ENCODE results near the gene JAK1. TPM values are rescaled to one million over a fixed set of nuclear protein-coding genes. Genes with fewer than 3 reads are reported as not detected.
A peak's percentile ranks its signal among the peaks of the same experiment; 100 is the strongest.

The JAK1 gene
- total and polyA plus RNA-seq, 2 experiments from 2014 or later = 24.9 to 41.3 TPM

DNA sequence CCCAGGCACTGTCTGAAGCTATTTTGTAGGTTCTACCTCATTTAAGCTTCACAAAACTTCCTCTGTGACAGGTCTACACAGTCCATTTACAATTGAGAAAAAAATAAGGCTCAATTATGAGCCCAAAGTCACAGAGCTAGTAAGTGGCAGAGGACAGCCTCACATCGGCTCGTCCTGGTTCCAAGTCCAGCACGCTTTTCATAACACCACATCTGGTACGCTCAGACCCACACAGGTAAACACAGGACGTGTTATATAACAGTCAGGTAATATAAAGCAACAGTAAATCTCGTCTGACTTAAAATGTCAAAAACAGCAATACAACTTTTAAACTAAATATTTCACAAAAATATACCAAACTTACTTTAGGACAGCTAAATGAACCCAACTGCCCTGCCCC, 13.1 kb downstream of the JAK1 start:
- TF ChIP-seq, protein P1, sequence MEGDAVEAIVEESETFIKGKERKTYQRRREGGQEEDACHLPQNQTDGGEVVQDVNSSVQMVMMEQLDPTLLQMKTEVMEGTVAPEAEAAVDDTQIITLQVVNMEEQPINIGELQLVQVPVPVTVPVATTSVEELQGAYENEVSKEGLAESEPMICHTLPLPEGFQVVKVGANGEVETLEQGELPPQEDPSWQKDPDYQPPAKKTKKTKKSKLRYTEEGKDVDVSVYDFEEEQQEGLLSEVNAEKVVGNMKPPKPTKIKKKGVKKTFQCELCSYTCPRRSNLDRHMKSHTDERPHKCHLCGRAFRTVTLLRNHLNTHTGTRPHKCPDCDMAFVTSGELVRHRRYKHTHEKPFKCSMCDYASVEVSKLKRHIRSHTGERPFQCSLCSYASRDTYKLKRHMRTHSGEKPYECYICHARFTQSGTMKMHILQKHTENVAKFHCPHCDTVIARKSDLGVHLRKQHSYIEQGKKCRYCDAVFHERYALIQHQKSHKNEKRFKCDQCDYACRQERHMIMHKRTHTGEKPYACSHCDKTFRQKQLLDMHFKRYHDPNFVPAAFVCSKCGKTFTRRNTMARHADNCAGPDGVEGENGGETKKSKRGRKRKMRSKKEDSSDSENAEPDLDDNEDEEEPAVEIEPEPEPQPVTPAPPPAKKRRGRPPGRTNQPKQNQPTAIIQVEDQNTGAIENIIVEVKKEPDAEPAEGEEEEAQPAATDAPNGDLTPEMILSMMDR (IDR thresholded peaks at IDR 0.05; ENCODE audit: low read depth, low read length) = no peak
- no peak overlapping the region for H3K27ac ChIP-seq
- H3K4me1 ChIP-seq (ENCODE audit: low read depth) = peaks cover 7% of the 10 kb centered on the region
- H3K9me3 ChIP-seq (ENCODE audit: low read depth) = no peaks in the 10 kb centered on the region
- no peak overlapping the region for H3K4me3 ChIP-seq
- no peaks in the 10 kb centered on the region for H3K36me3 ChIP-seq
- no peaks in the 10 kb centered on the region for H3K27me3 ChIP-seq
- no peak for DNase-seq (ENCODE audit: low read depth in 1 of 2, low spot score in 1 of 2)

DNA sequence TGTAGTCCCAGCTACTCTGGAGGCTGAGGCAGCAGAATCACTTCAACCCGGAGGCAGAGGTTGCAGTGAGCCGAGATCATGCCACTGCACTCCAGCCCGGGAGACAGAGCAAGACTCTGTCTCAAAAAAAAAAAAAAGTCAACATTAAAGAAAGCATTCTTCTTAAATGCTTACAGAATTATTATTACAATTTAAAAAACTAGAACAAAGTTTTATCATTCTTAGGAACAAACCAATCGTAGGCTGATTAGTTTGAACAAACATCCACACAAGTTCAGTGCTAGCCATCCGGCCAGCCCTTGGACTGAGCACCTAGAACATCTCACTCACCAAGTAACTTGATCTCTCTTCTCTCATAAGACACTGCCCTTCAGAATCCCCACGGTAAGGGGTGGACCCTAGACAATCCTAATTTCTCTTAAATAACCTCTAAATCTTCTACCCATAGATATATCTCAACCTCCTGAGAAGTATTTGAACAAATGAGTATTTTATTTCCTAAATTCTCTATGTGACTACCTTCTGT, 16.0 kb downstream of the JAK1 start:
- Histone ChIP-seq H3K4me3 (no peak overlapping the region), H3K9me3 (ENCODE audit: low read depth) (no peaks in the 10 kb centered on the region), H3K36me3 (no peaks in the 10 kb centered on the region), H3K27me3 (no peaks in the 10 kb centered on the region), H3K4me1 (ENCODE audit: low read depth) (peaks cover 7% of the 10 kb centered on the region), H3K27ac (no peak overlapping the region)
- DNase-seq (ENCODE audit: low read depth in 1 of 2, low spot score in 1 of 2) = no peak
- TF ChIP-seq, protein P1 (IDR thresholded peaks at IDR 0.05; ENCODE audit: low read depth, low read length) = no peak

DNA sequence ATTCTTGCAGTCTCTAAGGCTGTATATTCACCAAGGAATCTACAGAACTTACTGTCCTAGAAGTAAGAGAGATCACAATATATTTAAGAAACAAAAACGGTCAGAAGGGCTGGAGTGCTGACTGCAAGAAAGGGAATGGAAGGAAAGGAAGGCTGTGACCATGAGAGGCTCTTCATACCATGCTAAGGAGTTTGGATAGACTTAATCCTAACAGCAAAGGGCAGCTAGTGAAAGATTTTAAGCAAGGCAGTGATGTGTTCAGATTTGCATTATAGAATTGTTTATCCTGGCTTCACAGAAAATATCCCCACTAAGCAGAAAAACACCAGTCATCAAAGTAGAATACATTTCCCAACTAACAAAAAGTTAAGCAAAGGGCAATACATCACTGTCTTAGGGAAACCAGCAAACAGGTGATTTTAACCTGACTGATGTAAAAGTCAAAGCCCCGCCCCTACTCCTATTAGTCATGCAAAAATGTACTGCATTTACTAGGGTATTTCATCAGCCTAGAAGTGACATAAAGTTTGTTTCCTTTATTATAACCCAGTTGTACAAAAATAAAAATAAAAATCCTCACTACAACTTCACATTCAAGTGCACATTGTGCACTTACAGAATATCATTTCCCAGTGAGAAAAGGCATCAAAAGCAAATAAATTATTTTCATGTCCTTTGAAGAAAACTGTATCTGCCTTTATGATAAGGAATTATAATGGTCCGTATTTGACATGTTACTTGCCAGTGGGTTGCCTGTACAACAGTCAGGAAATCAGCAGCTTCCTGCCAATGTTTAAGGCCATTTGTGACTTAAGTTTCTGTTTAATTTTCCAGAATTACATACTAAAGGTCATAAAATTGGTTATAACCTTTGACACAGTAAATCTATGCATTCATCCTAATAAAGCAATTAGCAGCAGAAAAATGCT, 17.2 kb downstream of the JAK1 start:
- Histone ChIP-seq H3K4me1 (ENCODE audit: low read depth) (peaks cover 7% of the 10 kb centered on the region), H3K4me3 (no peak overlapping the region), H3K27ac (no peak overlapping the region), H3K36me3 (no peaks in the 10 kb centered on the region), H3K9me3 (ENCODE audit: low read depth) (no peaks in the 10 kb centered on the region), H3K27me3 (no peaks in the 10 kb centered on the region)
- DNase-seq (ENCODE audit: low read depth in 1 of 2, low spot score in 1 of 2) = peak in 1 of 2 donors; percentile 34
- TF ChIP-seq, protein P1 (IDR thresholded peaks at IDR 0.05; ENCODE audit: low read depth, low read length) = no peak

DNA sequence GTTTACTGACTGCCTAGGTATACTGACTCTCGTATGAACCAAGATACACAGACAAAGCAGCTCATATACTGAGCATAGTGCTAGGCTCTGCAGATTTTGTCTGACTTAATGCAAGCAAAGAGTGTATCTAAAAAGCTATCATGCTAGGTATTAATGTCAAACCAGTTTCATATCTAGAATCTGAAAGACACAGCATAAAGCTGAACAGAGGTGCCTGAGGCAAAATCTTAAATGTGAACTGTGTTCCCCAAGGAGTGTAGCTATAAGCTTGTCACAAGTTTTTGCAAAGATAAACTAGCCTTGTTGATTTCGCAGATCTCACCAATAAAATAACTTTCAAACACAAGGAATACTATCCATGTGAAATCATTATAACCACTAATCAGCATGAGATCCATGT, 18.1 kb downstream of the JAK1 start:
- TF ChIP-seq, protein P1 (IDR thresholded peaks at IDR 0.05; ENCODE audit: low read depth, low read length) = no peak
- DNase-seq (ENCODE audit: low read depth in 1 of 2, low spot score in 1 of 2) = no peak
- H3K9me3 ChIP-seq (ENCODE audit: low read depth) = no peaks in the 10 kb centered on the region
- H3K27me3 ChIP-seq = no peaks in the 10 kb centered on the region
- H3K4me1 ChIP-seq (ENCODE audit: low read depth) = peaks cover 7% of the 10 kb centered on the region
- no peak overlapping the region for H3K4me3 ChIP-seq
- H3K36me3 ChIP-seq = no peaks in the 10 kb centered on the region
- no peak overlapping the region for H3K27ac ChIP-seq

DNA sequence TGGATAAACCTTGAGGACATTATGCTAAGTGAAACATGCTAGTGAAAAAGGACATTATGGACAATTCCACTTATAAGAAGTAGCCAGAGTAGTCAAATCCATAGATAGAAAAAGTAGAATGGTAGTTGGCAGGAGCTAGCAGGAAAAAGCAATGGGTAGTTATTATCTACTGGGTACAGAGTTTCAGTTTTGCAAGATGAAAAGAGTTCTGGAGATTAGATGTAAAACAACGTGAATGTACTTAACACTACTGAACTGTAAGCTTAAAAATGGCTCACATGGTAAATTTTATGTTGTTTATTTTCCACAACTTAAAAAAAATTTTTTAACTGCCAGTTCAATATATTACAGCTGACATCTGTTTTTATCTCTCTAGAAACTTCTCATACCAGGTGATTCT, 19.4 kb downstream of the JAK1 start:
- no peak for DNase-seq (ENCODE audit: low read depth in 1 of 2, low spot score in 1 of 2)
- Histone ChIP-seq H3K36me3 (no peaks in the 10 kb centered on the region), H3K4me1 (ENCODE audit: low read depth) (peaks cover 14% of the 10 kb centered on the region), H3K27me3 (no peaks in the 10 kb centered on the region), H3K9me3 (ENCODE audit: low read depth) (no peaks in the 10 kb centered on the region), H3K27ac (no peak overlapping the region), H3K4me3 (no peak overlapping the region)
- TF ChIP-seq, protein P1 (IDR thresholded peaks at IDR 0.05; ENCODE audit: low read depth, low read length) = no peak
